K562 (cell line): ENCODE data around the gene MBNL1. TPM values are rescaled to one million over a fixed set of nuclear protein-coding genes. Genes with fewer than 3 reads are reported as not detected.
A peak's percentile ranks its signal among the peaks of the same experiment; 100 is the strongest.

Source experiments
- ASH1L ChIP-seq: fragments of 450-650 bp; IDR thresholded peaks from 2 replicates; pipeline ENCODE4 v1.6.1; 2018; ENCODE audit warnings: borderline replicate concordance, mild to moderate bottlenecking, low read depth; ENCODE audit not compliant: partially characterized antibody
- CBX2 ChIP-seq: fragments of 200-600 bp; sonication (generic); IDR thresholded peaks from one replicate; pipeline ENCODE4 v1.6.1; 2012; ENCODE audit warnings: mild to moderate bottlenecking, low read length, inconsistent platforms; ENCODE audit not compliant: insufficient read depth, poor library complexity, severe bottlenecking
- COPS2 ChIP-seq: fragments of 450-650 bp; conservative IDR thresholded peaks from 2 replicates; pipeline ENCODE4 v1.6.1; 2016; ENCODE audit warnings: mild to moderate bottlenecking, moderate library complexity
- E2F3 ChIP-seq: fragments of 250-450 bp; sonication (Bioruptor Pico); IDR thresholded peaks from 2 replicates; pipeline ENCODE4 v1.4.0; 2020; ENCODE audit warnings: mild to moderate bottlenecking
- ID3 ChIP-seq, 2 experiments: fragments of 250-450 bp in 1 of 2; fragments of 450-650 bp in 1 of 2; sonication (Bioruptor Pico) in 1 of 2; IDR thresholded peaks; 2 replicates each; pipeline versions ENCODE4 v1.6.1 to v1.8.0; 2016 to 2021; ENCODE audit warnings: mild to moderate bottlenecking in 2 of 2, moderate library complexity in 2 of 2, missing compliant biosample characterization in 1 of 2, missing genetic modification characterization in 1 of 2
- IFI16 ChIP-seq: fragments of 250-450 bp; sonication (Bioruptor Pico); IDR thresholded peaks from 2 replicates; pipeline ENCODE4 v2.1.2; 2022; ENCODE audit warnings: mild to moderate bottlenecking, inconsistent platforms
- KHSRP ChIP-seq: fragments of 450-650 bp; IDR thresholded peaks from 2 replicates; pipeline ENCODE4 v1.6.1; 2017
- RBM15 ChIP-seq: fragments of 200-400 bp; formaldehyde crosslinking; IDR thresholded peaks from 2 replicates; pipeline ENCODE4 v1.6.1; 2018; ENCODE audit warnings: mild to moderate bottlenecking, low read length, moderate library complexity; ENCODE audit not compliant: insufficient read depth
- RERE ChIP-seq: sonication (generic); formaldehyde crosslinking; IDR thresholded peaks from 2 replicates; pipeline ENCODE4 v1.8.0; 2023; ENCODE audit warnings: missing genetic modification reagents, mild to moderate bottlenecking, borderline replicate concordance
- SMARCC2 ChIP-seq: fragments of 450-650 bp; IDR thresholded peaks from 2 replicates; pipeline ENCODE4 v1.6.1; 2017; ENCODE audit warnings: antibody characterized with exemption, moderate library complexity, mild to moderate bottlenecking, low read depth
- SRF ChIP-seq, 2 experiments: fragments of 250-450, 450-650 bp in 1 of 2; sonication (Bioruptor Pico) in 1 of 2; sonication (generic) in 1 of 2; formaldehyde crosslinking; IDR thresholded peaks; 2 replicates each; pipeline versions ENCODE4 v1.5.0 to v1.5.1; 2020 to 2022; ENCODE audit warnings: mild to moderate bottlenecking in 1 of 2, missing genetic modification reagents in 1 of 2
- THAP12 ChIP-seq: fragments of 250-450 bp; sonication (Bioruptor Pico); IDR thresholded peaks from 2 replicates; pipeline ENCODE4 v1.9.0; 2021; ENCODE audit warnings: mild to moderate bottlenecking, inconsistent platforms
- VEZF1 ChIP-seq: fragments of 200-800 bp; sonication (Bioruptor generic); IDR thresholded peaks from 2 replicates; pipeline ENCODE4 v1.6.1; 2017; ENCODE audit warnings: missing genetic modification characterization, missing compliant biosample characterization
- YBX1 ChIP-seq: fragments of 450-650 bp; IDR thresholded peaks from 2 replicates; pipeline ENCODE4 v1.7.1; 2016; ENCODE audit warnings: mild to moderate bottlenecking
- ZNF217 ChIP-seq: sonication (generic); formaldehyde crosslinking; IDR thresholded peaks from 2 replicates; pipeline ENCODE4 v1.8.0; 2022; ENCODE audit warnings: mild to moderate bottlenecking, missing genetic modification reagents
- ZNF699 ChIP-seq: fragments of 250-450 bp; sonication (Bioruptor Pico); IDR thresholded peaks from 2 replicates; pipeline ENCODE4 v1.8.0; 2021; ENCODE audit warnings: mild to moderate bottlenecking, moderate library complexity; ENCODE audit not compliant: insufficient replicate concordance
- polyA plus RNA-seq, 8 experiments: library from polyadenylated mRNA; depleted of rRNA in 4 of 8; stranded (reverse) in 5 of 8; unstranded in 3 of 8; fragments of >200 nt; fragmentation: Nextera tagmentation in 2 of 8; fragmentation: Illumina TruSeq in 1 of 8; extraction: Ambion mirVana in 2 of 8; extraction: Trizol in 1 of 8; gene quantifications; 2 replicates each; pipeline versions ENCODE4 v1.2.1 to v1.2.3, GENCODE V29; 2011 to 2014; ENCODE audit warnings: inconsistent platforms in 1 of 8, missing spikeins in 1 of 8
- total RNA-seq, 7 experiments: library from RNA; depleted of rRNA in 6 of 7; stranded (reverse); fragments of >200 nt in 6 of 7; fragmentation: Illumina TruSeq in 2 of 7; extraction: Trizol in 2 of 7; gene quantifications; 2 replicates each; pipeline versions ENCODE4 v1.2.1 to v1.2.3, GENCODE V29; 2011 to 2021; ENCODE audit warnings: low replicate concordance in 1 of 7

Gene MBNL1
- total and polyA plus RNA-seq, 9 of the 15 experiments (the other 6 are each of a cell fraction or from before 2014, with no cell fraction given): 70.3 to 243 (median 220) TPM

- no peak for TF ChIP-seq ASH1L
- TF ChIP-seq ZNF699: no peak
- no peak for TF ChIP-seq SRF (CRISPR knock-in tag; IDR thresholded peaks at IDR 0.05)
- no peak for TF ChIP-seq ZNF217
- TF ChIP-seq ID3 (CRISPR knock-in tag; IDR thresholded peaks at IDR 0.05): no peak
- peak; percentile 75 for TF ChIP-seq ID3 (tag; IDR thresholded peaks at IDR 0.05)
- TF ChIP-seq IFI16 (CRISPR knock-in tag): no peak
- TF ChIP-seq E2F3 (CRISPR knock-in tag): no peak
- TF ChIP-seq COPS2: no peak
- TF ChIP-seq YBX1: no peak
- TF ChIP-seq THAP12 (CRISPR knock-in tag): no peak
- TF ChIP-seq RBM15: no peak
- TF ChIP-seq VEZF1: peak; percentile 26; the same call in 1 of the 2 replicates
- no peak for TF ChIP-seq KHSRP
- no peak for TF ChIP-seq CBX2
- no peak for TF ChIP-seq RERE (CRISPR knock-in tag)
- TF ChIP-seq SMARCC2: no peak
Observed at GRCh38 chr3:152298393-152299248, 29.9 kb downstream of the MBNL1 start (continued).
